MG63 (cell line): Measurements from ENCODE around the gene MRPS12. TPM values are rescaled to one million over a fixed set of nuclear protein-coding genes. Genes with fewer than 3 reads are reported as not detected.
"Not testable (repeated sequence)": the region's sequence is repeated elsewhere in the genome, so short reads cannot be mapped to it uniquely, and the experiment has no call there.

Experiments used
- DNase-seq: peaks from one replicate; pipeline ENCODE4 v3.0.0-alpha.2; 2020
- H3K27me3 ChIP-seq: fragments of 250-450 bp; sonication (Bioruptor Pico); 2 replicates; pipeline ENCODE4 v1.5.1; 2020; ENCODE audit warnings: mild to moderate bottlenecking, moderate library complexity
- H3K36me3 ChIP-seq: fragments of 250-450 bp; sonication (Bioruptor Pico); 2 replicates; pipeline ENCODE4 v1.5.1; 2020; ENCODE audit warnings: mild to moderate bottlenecking, moderate library complexity
- H3K4me3 ChIP-seq: fragments of 250-450 bp; sonication (Bioruptor Pico); 2 replicates; pipeline ENCODE4 v1.5.1; 2020; ENCODE audit warnings: mild to moderate bottlenecking, moderate library complexity
- H3K9me3 ChIP-seq: fragments of 250-450 bp; sonication (Bioruptor Pico); 2 replicates; pipeline ENCODE4 v1.5.1; 2020; ENCODE audit warnings: mild to moderate bottlenecking, moderate library complexity
- total RNA-seq: library from RNA; depleted of rRNA; stranded (reverse); fragments of >200 nt; shearing (Covaris generic); gene quantifications from 2 replicates; pipeline ENCODE4 v1.2.3, GENCODE V29; 2014; ENCODE audit warnings: low replicate concordance

MRPS12 gene
- total RNA-seq, 1 experiment from 2014 or later: 150 TPM

DNA sequence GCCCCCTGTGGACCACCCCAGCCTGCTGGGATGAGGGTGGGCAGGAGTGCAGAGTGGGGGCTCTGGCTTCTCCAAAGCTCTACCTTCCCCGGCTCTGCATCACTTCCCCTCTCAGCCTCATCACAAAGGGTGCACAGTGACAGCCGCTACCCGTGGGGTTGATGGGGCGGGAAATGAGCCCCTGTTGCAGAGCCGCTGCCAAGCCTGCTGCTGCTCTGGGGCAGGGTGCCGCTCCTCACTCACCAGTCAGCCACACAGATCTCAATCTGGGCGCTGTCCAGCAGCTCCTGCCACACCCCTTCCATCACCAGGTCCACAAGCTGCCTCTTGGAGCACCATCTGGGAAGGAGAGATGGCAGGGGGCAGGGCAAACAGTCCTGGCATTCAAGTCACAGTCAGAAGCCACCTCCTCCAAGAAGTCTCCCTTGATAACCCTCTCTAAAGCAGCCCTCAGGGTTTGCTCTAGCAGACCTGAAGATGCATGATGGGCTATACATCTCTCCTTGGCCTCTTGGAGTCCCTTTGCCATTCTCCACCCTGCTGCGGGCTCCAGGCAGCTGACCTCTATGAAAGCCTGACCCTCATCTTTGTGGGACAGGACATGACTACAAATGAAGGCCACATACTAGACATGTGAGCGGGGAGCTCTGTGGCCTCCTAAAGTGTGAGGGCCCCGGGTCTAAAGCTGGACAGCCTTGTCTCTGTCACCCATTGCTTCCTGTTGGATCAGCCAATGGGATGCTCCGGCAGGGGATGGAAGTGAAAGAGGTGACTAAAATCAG is 15.7 kb downstream of the MRPS12 start:
- DNase-seq: no peak
- Histone ChIP-seq H3K36me3 (peaks cover 26% of the 10 kb centered on the region), H3K9me3 (no peaks in the 10 kb centered on the region), H3K27me3 (no peaks in the 10 kb centered on the region), H3K4me3 (no peak overlapping the region)

DNA sequence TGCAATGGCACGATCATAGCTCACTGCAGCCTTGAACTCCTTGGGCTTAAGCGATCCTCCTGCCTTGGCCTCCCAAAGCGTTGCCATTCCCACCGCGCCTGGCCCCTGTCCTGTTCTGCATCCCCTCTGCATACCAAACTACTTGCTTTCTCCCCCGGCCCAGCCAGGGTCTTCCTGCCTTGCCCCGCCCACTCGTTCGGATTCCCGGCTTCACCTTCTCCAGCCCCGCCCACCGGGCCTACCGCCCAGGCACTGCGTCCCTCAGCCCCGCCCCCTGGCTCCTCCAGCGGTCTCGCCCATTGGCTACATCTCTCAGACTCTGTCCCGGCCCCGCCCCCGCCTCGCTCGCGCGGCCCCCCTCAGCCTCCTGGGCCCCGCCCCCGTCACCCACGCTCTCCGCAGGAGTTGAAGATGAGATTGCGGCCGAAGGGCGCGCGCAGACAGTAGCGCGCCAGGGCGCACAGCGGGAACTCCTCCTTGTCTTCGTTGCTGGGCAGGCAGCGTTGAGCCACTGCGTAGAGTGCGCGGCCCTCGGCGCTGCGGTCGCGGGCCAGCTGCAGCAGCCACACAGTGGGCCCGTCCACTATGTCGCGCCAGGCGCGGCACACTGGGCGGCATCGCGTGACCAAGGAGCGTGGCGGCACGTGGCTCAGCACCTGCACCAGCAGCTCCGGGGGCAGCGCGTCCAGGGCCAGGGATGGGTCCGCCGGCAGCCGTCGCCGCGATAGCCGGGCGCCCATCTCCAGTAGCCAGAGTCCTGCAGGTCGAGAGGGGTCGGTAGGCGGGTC is 19.0 kb downstream of the MRPS12 start:
- Histone ChIP-seq H3K36me3 (peaks cover 26% of the 10 kb centered on the region), H3K4me3 (no peak overlapping the region), H3K27me3 (no peaks in the 10 kb centered on the region), H3K9me3 (no peaks in the 10 kb centered on the region)
- DNase-seq: no peak

DNA sequence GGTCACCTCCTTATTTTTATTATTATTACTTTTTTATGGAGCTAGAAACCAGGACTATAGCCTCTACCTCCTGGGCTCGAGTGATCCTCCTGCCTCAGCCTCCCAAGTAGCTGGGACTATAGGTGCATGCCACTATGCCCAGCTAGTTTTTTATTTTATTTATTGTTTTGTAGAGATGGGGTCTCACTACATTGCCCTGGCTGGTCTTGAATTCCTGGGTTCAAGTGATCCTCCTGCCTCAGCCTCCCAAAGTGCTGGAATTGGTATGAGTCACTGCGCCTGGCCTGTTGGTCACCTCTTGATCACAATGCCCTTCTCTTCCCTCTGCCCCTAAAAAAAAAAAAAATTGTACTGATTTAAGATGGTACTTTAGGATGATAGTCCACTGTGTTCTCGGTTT is 20.4 kb downstream of the MRPS12 start:
- no peak for DNase-seq
- H3K36me3 ChIP-seq: peaks cover 23% of the 10 kb centered on the region
- no peak overlapping the region for H3K4me3 ChIP-seq
- H3K9me3 ChIP-seq: no peaks in the 10 kb centered on the region
- no peaks in the 10 kb centered on the region for H3K27me3 ChIP-seq

DNA sequence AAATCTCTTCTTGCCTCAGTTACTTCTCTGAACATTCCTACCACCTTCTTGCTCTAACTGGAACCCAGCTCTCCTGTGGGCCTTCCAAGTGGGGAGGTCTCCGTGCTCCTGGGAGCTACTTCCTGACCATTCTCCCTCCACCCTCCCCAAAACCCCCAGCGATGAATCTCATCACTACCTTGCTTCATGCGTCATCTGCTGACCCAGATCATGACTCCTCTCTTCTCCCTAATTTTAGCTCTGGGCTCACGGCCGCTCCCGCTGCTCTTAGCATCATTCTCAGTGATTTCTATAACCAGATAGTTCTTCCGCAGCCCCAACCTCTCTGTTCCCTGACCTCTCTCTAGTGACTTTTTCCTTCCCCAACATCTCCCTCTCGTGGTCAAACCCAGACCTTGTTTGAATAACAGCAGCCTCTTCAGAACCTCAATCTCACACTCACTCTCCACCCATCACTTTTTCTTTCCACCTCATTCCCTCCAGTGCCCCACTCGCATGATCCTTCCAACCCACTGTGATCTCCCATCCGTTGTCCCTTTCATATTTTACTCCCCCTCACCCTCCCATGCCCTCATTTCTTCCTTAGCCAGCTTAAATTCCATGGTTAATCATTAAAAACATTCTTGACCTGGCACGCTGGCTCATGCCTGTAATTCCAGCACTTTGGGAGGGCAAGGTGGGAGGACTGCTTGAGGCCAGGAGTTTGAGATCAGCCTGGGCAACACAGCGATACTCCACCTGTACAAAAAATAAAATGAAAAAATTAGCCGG is 21.8 kb downstream of the MRPS12 start:
- no peak overlapping the region for H3K4me3 ChIP-seq
- no peaks in the 10 kb centered on the region for H3K9me3 ChIP-seq
- no peak for DNase-seq
- no peaks in the 10 kb centered on the region for H3K27me3 ChIP-seq
- H3K36me3 ChIP-seq: peaks cover 26% of the 10 kb centered on the region

DNA sequence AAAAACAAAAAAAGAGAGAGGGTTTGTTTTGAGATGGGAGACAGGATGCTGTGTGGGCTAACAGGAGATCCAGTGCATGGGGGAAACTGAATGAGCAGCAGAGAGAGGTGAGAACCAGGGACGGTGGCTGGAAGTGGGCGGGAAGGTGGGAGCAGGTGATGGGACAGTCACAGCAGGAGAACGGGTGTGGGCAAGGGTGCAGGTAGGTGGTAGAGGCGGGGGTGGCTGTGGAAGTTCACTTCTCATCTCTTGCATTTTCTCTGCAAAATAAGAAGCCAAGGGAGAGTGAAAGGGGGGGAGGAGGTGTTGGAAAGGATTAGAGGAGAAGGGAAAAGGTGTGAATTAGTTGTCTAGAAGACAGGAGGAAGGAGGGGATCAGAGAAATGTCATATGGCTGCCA is 22.9 kb downstream of the MRPS12 start:
- H3K9me3 ChIP-seq: no peaks in the 10 kb centered on the region
- peaks cover 22% of the 10 kb centered on the region for H3K36me3 ChIP-seq
- no peak for DNase-seq
- no peaks in the 10 kb centered on the region for H3K27me3 ChIP-seq
- H3K4me3 ChIP-seq: no peak overlapping the region

DNA sequence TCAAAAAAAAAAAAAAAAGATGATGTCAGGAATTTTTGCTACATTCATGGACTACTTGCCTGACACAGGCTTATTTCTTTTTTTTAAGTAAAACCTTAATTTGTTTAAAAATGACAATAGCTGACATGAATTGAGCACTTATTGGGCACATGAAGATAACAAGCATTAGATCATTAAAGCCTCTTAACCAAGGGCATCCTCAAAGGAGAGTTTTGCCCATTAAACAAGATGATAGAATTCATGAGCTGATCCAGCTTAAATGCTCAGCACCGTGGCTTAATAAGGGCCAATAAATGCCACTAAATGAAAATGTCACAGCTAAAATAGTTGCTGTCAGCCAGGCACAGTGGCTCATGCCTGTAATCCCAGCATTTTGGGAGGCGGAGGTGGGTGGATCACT is 25.5 kb downstream of the MRPS12 start:
- Histone ChIP-seq H3K4me3 (no peak overlapping the region), H3K36me3 (peaks cover 17% of the 10 kb centered on the region), H3K9me3 (no peaks in the 10 kb centered on the region), H3K27me3 (no peaks in the 10 kb centered on the region)
- no peak for DNase-seq

DNA sequence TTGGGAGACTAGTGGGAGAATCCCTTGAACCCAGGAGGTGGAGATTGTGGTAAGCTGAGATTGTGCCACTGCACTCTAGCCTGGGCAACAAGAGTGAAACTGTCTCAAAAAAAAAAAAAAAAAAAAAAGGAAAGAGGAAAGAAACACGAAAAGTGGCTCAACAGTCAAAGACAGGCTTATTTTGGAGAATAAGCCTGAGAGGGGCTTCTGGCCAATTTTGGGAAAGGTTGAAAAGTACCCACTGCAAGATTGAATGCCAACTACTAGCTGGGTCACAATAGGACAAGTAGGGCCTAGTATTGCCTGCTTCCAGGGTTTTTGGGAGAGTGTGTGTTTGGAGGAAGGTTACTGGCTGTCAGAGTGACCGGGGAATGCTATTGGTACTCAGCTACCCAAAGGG is 27.6 kb downstream of the MRPS12 start:
- Histone ChIP-seq H3K36me3 (peaks cover 14% of the 10 kb centered on the region), H3K4me3 (no peak overlapping the region), H3K9me3 (no peaks in the 10 kb centered on the region), H3K27me3 (no peaks in the 10 kb centered on the region)
- no peak for DNase-seq

DNA sequence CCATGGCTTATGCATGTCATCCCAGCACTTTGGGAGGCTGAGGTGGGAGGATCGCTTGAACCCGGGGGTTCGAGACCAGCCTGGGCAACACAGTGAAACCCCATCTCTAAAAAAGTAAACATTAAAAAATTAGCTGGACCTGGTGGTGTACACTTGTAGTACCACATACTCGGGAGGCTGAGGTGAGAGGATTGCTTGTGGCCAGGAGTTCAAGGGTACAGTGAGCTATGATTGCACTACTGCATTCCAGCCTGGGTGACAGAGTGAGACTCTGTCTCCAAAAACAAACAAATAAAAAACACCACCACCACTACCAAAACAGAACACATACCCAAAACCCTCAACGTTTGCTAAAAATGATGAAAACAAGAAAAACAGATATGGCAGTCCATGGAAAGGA is 28.9 kb downstream of the MRPS12 start:
- DNase-seq: no peak
- Histone ChIP-seq H3K9me3 (no peaks in the 10 kb centered on the region), H3K36me3 (peaks cover 20% of the 10 kb centered on the region), H3K27me3 (no peaks in the 10 kb centered on the region), H3K4me3 (no peak overlapping the region)

DNA sequence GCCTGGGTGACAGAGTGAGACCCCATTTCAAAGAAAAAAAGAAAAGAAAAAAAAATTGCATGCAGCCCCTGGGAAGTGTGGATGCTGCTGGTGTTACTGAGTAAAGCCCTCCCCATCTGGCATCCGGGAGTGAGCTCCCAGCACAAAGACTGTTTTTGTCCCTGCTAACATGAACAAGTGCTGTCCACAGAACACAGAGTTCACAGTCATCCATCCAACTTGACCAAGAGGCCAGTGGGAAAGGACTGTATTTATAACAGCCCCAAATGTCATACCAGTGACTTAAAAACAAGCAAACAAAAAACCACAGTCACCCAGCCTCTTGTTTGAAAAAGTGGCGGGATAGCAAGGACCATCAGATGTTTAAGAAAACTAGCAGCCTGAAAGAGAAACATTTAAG is 34.0 kb downstream of the MRPS12 start:
- no peak for DNase-seq
- no peaks in the 10 kb centered on the region for H3K27me3 ChIP-seq
- no peaks in the 10 kb centered on the region for H3K9me3 ChIP-seq

DNA sequence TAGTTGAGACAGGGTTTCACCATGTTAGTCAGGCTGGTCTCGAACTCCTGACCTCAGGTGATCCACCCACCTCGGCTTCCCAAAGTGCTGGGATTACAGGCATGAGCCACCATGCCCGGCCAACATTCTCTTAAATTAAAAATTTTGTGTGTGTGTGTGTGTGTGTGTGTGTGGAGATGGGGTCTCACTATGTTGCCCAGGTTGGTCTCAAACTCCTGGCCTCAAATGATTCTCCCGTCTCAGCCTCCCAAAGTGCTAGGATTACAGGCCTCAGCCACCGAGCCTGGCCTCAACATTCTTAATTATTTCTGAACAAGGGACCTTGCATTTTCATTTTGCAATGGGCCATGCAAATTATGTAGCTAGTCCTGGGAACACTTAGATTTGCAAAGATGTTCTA is 35.4 kb downstream of the MRPS12 start:
- not testable (repeated sequence) for H3K9me3 ChIP-seq, DNase-seq, H3K27me3 ChIP-seq, H3K4me3 ChIP-seq
- H3K36me3 ChIP-seq: peaks cover 30% of the 10 kb centered on the region

More for the DNA sequence above, 34.0 kb downstream of the MRPS12 start:
- peaks cover 29% of the 10 kb centered on the region for H3K36me3 ChIP-seq
- H3K4me3 ChIP-seq: no peak overlapping the region

DNA sequence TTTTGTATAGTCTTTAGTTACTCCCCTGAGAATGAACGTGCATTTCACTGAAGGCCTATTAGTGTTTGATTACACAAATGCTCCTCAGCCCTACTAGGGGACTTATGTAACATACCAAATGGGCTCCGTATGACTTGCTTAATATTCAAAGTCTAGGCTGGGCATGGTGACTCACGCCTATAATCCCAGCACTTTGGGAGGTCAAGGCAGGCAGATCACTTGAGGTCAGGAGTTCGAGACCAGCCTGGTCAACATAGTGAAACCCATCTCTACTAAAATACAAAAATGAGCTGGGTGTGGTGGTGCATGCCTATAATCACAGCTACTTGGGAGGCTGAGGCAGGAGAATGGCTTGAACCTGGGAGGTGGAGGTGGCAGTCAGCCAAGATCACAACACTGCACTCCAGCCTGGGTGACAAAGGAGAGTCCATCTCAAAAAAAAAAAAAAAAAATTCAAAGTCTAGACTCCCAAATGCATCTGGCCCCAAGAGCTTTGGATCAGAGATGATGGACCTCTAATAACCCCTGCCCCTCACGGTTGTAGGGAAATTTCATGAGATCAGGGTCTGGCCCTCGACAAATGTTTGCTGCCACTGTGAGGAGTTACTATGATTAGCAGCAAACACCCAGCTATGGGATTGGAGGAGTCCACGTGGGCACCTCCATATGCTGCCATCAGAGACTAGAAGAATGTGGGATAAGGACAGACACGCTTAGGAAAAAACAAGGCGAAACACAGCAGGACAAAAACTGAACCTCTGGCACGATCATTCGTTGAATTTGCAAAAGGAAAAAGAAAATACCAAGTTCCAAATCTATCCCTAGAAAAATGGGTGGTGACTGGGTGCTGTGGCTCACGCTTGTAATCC is 40.2 kb downstream of the MRPS12 start:
- H3K4me3 ChIP-seq: no peak overlapping the region
- DNase-seq: peak; percentile 29
- H3K9me3 ChIP-seq: no peaks in the 10 kb centered on the region
- H3K36me3 ChIP-seq: peaks cover 24% of the 10 kb centered on the region
- H3K27me3 ChIP-seq: no peaks in the 10 kb centered on the region

DNA sequence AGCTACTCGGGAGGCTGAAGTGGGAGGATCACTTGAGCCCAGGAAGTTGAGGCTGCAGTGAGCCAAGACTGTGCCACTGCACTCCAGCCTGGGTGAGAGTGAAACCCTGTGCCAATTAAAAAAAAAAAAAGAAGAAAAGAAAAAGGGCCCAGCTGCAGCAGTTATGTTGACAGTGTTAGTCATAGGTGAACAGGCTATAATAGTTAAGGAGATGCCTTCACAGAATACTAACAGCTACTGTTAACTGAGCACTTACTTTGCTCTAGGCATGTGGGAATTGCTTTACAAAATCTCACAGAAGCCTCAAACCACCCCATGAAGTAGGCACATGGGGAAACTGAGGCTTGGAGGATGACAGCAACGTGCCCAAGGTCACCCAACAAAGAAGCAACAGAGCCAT is 40.9 kb downstream of the MRPS12 start:
- Histone ChIP-seq H3K27me3 (no peaks in the 10 kb centered on the region), H3K4me3 (no peak overlapping the region), H3K36me3 (peaks cover 18% of the 10 kb centered on the region), H3K9me3 (no peaks in the 10 kb centered on the region)
- no peak for DNase-seq

DNA sequence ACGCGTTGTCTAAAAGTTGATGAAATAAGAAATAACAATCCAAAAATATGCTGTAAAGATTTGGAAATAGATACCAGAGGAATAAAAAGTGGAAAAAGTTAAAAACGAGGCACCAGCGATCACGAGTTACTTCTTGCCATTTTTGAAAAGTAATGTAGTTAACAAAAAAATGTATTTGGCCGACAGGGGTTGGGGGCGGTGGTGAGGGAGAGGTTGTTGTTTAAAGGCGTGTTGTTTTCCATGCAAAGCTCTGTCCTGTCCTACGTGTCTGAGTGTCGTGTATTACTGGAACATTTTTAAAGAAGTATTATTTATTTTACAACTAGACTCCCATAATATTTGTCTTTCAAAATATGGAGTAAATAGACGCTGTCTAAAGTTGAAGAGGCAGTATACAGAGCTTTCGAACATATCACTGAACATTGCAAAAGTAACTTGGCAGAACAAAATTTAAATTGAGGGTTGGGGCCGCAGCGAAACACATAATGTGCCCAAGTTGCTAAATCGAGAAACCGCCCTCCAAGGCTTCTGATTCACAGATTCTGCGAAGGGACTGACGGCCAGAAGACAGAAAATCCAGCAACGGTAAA is 44.0 kb downstream of the MRPS12 start:
- Histone ChIP-seq H3K27me3 (no peaks in the 10 kb centered on the region), H3K9me3 (no peaks in the 10 kb centered on the region), H3K36me3 (peaks cover 11% of the 10 kb centered on the region), H3K4me3 (peak overlapping the region; percentile 70)
- peak; percentile 37 for DNase-seq

DNA sequence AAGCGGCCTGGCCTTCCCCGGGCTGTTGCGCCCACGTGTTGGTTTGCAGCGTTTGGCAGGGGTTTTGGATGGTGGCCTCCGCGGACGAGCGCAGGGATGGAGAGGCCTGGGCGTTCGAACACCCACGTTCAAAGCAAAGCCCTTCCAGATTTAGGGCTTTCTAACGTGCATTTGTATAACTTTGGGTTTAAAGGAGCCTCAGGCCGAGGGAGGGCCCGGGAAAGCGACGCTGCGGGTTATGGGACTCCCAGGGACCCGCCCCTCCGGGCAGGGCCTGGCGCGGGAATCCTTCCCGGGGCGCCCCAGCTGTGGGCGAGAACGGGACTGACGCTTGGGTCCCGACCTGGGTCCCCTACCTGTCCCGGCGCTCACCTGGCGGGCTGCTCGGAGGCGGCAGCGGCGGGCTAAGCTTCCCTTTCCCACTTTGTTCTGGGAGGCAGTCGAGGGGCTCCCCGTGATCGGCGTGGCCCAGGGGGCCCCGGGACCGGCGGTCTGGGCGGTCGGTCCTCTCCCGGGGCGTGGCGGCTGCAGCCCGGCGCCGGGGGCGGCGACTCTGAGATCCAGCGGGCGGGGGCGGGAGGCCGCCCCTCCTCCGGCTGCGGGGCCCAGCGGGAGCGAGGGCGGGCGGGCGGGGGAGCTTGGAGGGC is 44.6 kb downstream of the MRPS12 start, which contains the start of gene FBXO17:
TSS of gene FBXO17 (minus strand) at position 529 of the 647 bp plus-strand sequence. CDS start 25,423 bp downstream, outside the sequence.
- Histone ChIP-seq H3K9me3 (no peaks in the 10 kb centered on the region), H3K27me3 (no peaks in the 10 kb centered on the region), H3K36me3 (peaks cover 11% of the 10 kb centered on the region), H3K4me3 (peak within 1 kb of the TSS; percentile 70)
- peak; percentile 87 for DNase-seq

DNA sequence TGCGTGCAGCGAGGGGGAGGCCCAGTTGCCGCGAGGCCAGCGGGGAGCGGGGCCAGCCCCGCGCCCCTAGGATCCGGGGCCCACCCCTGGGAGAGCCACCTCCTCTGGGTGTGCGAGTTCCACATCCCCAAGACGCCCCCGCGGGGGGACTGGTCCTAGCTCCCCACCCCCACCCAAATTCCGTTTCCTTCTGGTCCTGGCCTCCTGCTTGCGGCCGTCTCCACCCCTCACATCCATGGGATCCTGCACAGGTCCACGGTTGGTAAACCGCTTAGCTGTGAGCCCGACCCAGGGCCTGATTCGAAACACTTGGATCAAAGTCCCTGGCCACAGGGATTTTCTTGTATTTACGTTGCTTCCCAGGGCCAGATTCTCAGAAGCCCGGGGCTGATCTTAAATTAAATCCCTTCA is 45.1 kb downstream of the MRPS12 start:
- H3K9me3 ChIP-seq: no peaks in the 10 kb centered on the region
- DNase-seq: no peak

More for the DNA sequence above, 45.1 kb downstream of the MRPS12 start:
- H3K27me3 ChIP-seq: no peaks in the 10 kb centered on the region
- peak overlapping the region; percentile 70 for H3K4me3 ChIP-seq
- H3K36me3 ChIP-seq: peaks cover 11% of the 10 kb centered on the region
